Measurements from ENCODE around the gene FSIP1. TPM values are rescaled to one million over a fixed set of nuclear protein-coding genes. Genes with fewer than 3 reads are reported as not detected.

Gene FSIP1
- polyA plus RNA-seq, 2 of the 4 experiments (the other 2 are of a cell fraction): 0.71 to 0.93 TPM

DNA sequence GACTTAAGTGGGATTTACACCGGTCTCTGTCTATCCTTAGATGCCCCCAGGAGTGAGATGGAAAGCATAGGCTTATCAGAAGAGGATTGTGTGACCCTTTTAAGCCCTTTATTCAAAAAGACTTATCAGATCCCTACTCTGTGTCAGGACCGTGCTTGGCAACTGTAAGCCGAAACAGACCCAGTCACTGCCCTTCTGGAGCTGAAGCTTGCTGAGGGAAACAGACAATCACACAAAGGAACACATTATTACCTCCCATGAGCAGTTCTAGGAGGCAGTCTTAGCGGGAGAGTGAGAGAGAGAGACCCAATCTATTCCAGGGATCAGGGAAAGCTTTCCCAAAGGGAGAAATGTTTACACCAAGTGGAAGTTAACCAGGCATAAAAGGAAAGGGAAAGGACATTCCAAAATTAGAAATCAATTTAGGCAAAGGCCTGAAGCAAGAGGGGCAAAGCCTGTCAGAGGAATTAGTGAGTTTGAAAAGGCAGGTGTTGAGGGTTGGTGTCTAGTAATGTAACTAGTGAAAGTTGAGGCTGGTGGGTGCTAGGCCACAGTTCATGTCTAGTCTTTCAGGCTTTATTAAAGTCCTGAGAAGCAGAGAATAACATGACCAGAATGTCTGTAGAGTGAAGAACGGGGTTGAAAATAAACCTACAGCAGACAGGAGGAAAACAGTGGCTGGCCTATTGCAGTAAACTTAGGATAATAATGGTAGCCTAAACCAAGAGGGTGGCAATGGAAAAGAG, 115.1 kb downstream of the FSIP1 start:
- POLR2A ChIA-PET: no interaction called here
- CTCF ChIA-PET: interaction anchor here (0.9 kb wide), 1 partner anchor 23 kb away, joined by 4 read pairs; no protein-coding TSS in a partner anchor
- 93% methylated on average over 5 of the region's 5 CpGs for WGBS (ENCODE audit: missing lambda C conversion rate)
- H3K4me2 ChIP-seq: no peak overlapping the region
- DNase-seq (ENCODE audit: low read depth in 1 of 2, low spot score in 1 of 2) (no peak), FAIRE-seq (no peak), ATAC-seq (no peak)
- no peaks in the 10 kb centered on the region for H3K9me3 ChIP-seq
- H3K4me3 ChIP-seq: no peak overlapping the region
- TF ChIP-seq FOSB (CRISPR knock-in tag; IDR thresholded peaks at IDR 0.05) (no peak), RFX5 (IDR thresholded peaks at IDR 0.05) (no peak), SREBF2 (IDR thresholded peaks at IDR 0.05) (no peak), MYC (IDR thresholded peaks at IDR 0.05; ENCODE audit: borderline replicate concordance, low read length) (no peak), ZC3H11A (IDR thresholded peaks at IDR 0.05) (no peak), RARB (CRISPR knock-in tag; IDR thresholded peaks at IDR 0.05) (no peak), TFCP2L1 (CRISPR knock-in tag; IDR thresholded peaks at IDR 0.05) (no peak), CBX8 (IDR thresholded peaks at IDR 0.05) (no peak), EHMT2 (IDR thresholded peaks at IDR 0.05; ENCODE audit: low read depth) (no peak), HOXB13 (CRISPR knock-in tag; IDR thresholded peaks at IDR 0.05; ENCODE audit: low read depth) (no peak), GATA3 (IDR thresholded peaks at IDR 0.05; ENCODE audit: borderline replicate concordance) (no peak), FOXS1 (CRISPR knock-in tag; IDR thresholded peaks at IDR 0.05) (no peak), FOSL2 (IDR thresholded peaks at IDR 0.05) (no peak), FOSL2 (CRISPR knock-in tag; IDR thresholded peaks at IDR 0.05) (no peak), ZFP36 (IDR thresholded peaks at IDR 0.05; ENCODE audit: borderline replicate concordance, partially characterized antibody) (no peak)
- H3K27ac ChIP-seq: no peak overlapping the region
- peaks cover 13% of the 10 kb centered on the region; the same call in 1 of the 3 replicates for H3K4me1 ChIP-seq

DNA sequence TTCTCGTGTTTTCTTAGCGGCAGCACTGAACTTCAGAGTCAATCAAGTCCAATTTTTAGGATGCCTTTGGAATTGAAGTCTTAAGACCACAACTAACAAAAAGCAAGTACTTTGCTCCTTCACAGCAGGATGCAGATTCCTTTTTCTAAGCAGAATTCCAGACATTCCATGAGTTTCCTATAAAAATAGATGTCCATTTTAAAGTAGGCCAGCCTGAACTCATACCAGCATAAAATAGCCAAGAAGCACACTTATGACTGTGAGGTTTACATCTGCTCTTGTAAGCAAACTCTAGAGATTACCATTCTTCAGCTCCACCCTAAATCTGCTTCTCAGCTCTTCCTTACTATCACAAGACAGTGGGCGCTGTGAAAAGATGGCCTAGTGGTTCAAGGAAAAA, 116.0 kb downstream of the FSIP1 start:
- Histone ChIP-seq H3K4me2 (peak overlapping the region; percentile 20; the same call in 1 of the 3 replicates), H3K4me1 (peaks cover 13% of the 10 kb centered on the region; the same call in 1 of the 3 replicates), H3K4me3 (no peak overlapping the region), H3K27ac (no peak overlapping the region), H3K9me3 (no peaks in the 10 kb centered on the region)
- ChIA-PET CTCF (interaction anchor here (0.9 to 2.2 kb wide), 2 partner anchors 19 to 22 kb away, joined by 4 to 7 read pairs; no protein-coding TSS in a partner anchor), POLR2A (no interaction called here)
- no peak for TF ChIP-seq HOXA7 (CRISPR knock-in tag; IDR thresholded peaks at IDR 0.05)
- no peak for FAIRE-seq
- ATAC-seq: no peak
- 78% methylated on average over 3 of the region's 3 CpGs for WGBS (ENCODE audit: missing lambda C conversion rate)
- no peak for DNase-seq (ENCODE audit: low read depth in 1 of 2, low spot score in 1 of 2)

DNA sequence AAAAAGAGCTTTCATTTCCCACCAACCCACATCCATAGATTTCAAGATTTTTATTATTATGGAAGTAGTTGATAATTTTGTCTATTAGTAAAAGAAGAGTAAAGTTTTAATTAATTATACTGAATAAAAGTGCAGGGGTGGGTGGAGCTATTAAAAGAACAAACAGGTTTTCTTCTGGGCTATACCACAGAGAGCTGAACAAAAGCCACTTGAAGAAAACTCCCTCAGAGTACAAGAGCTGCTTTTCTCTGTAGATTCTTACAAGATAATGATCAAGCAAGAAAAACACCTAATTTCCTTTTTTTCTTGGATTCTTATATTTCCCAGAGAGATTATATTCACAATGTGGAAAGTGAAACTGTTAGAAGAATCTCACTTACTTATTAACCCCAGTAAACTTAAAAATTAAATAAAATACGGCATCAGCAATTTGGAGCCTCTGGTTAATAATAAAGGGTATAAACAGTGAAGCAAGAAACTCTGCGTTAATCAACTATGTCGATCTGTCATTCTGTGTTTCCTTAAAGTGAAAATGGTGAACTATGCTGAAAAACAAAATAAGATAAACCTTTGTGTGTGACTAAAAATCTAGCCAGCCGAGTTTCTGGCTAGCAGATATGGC, 116.9 kb downstream of the FSIP1 start:
- TF ChIP-seq HOXA7 (CRISPR knock-in tag; IDR thresholded peaks at IDR 0.05) (no peak), MAFK (IDR thresholded peaks at IDR 0.05; ENCODE audit: partially characterized antibody) (peak; percentile 31), POLR2A (IDR thresholded peaks at IDR 0.05; ENCODE audit: low read length) (no peak), NR3C1 (IDR thresholded peaks at IDR 0.05) (no peak), TP53 (CRISPR knock-in tag; IDR thresholded peaks at IDR 0.05) (no peak)
- peaks cover 13% of the 10 kb centered on the region; the same call in 1 of the 3 replicates for H3K4me1 ChIP-seq
- CTCF ChIA-PET: interaction anchor here (1.4 to 2.2 kb wide), 2 partner anchors 13 to 20 kb away, joined by 5 to 7 read pairs; no protein-coding TSS in a partner anchor
- FAIRE-seq: no peak
- H3K4me3 ChIP-seq: no peak overlapping the region
- no peak for DNase-seq (ENCODE audit: low read depth in 1 of 2, low spot score in 1 of 2)
- H3K4me2 ChIP-seq: no peak overlapping the region
- H3K27ac ChIP-seq: no peak overlapping the region
- no peak for ATAC-seq
- POLR2A ChIA-PET: no interaction called here
- WGBS (ENCODE audit: missing lambda C conversion rate): 54% methylated on average over 4 of the region's 4 CpGs
- H3K9me3 ChIP-seq: no peaks in the 10 kb centered on the region

DNA sequence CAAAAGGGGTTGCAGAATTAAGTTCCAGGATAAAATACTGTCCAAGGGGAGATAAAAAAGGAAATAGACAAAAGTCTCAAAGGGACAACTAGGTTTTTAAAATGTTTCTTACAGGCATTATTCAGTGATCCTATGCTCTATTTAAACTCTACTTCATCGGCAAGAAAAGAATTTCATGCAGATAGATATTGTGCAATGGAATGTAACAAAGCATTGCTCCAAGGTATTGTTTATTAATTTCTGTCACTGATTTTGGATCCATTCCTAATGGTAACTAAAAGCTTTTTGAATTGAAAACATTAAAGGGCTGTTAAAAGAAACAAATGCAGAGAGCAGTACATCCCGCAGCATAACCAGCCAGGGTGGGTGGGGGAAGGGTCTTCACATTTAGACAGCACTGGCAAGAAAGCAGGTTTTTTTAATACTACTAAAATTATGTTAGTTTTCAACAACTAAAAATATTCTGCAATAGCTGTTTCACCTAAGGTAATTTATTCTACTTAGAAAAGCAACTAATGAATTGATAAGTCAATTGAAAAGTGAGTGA, 118.9 kb downstream of the FSIP1 start:
- no peak for TF ChIP-seq HOXA7 (CRISPR knock-in tag; IDR thresholded peaks at IDR 0.05)
- TF ChIP-seq CHD4 (IDR thresholded peaks at IDR 0.05; ENCODE audit: borderline replicate concordance): no peak
- TF ChIP-seq CBX8 (IDR thresholded peaks at IDR 0.05): no peak
- TF ChIP-seq SREBF2 (IDR thresholded peaks at IDR 0.05): no peak
- TF ChIP-seq, protein P1, sequence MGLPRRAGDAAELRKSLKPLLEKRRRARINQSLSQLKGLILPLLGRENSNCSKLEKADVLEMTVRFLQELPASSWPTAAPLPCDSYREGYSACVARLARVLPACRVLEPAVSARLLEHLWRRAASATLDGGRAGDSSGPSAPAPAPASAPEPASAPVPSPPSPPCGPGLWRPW (IDR thresholded peaks at IDR 0.05): no peak
- TF ChIP-seq RNF2 (IDR thresholded peaks at IDR 0.05; ENCODE audit: borderline replicate concordance, low read depth): no peak
- no peak for TF ChIP-seq HDAC2 (IDR thresholded peaks at IDR 0.05)
- TF ChIP-seq ZNF302 (CRISPR knock-in tag; IDR thresholded peaks at IDR 0.05): no peak
- no peak for TF ChIP-seq RAD21 (conservative IDR thresholded peaks at IDR 0.05 in 1 of 2, IDR thresholded peaks at IDR 0.05 in 1 of 2)
- TF ChIP-seq REST (IDR thresholded peaks at IDR 0.05): no peak
- no peak for TF ChIP-seq CBX2 (IDR thresholded peaks at IDR 0.05; ENCODE audit: borderline replicate concordance, low read depth)
- ChIA-PET POLR2A (no interaction called here), CTCF (interaction anchor here (0.6 to 1.2 kb wide), 3 partner anchors 13 to 964 kb away, joined by 3 to 4 read pairs (median 3); no protein-coding TSS in a partner anchor)
- FAIRE-seq (no peak), ATAC-seq (no peak), DNase-seq (ENCODE audit: low read depth in 1 of 2, low spot score in 1 of 2) (no peak)
- H3K4me1 ChIP-seq: peaks cover 13% of the 10 kb centered on the region; the same call in 1 of the 3 replicates
- H3K4me3 ChIP-seq: no peak overlapping the region
- WGBS (ENCODE audit: missing lambda C conversion rate): 82% methylated on average over 2 of the region's 2 CpGs
- H3K9me3 ChIP-seq: no peaks in the 10 kb centered on the region; the same call in 2 of the 3 replicates
- H3K27ac ChIP-seq: no peak overlapping the region
- no peak overlapping the region for H3K4me2 ChIP-seq
